ENCODE data around the gene IGFL3.

- no peak for TF ChIP-seq POLR2A (IDR thresholded peaks at IDR 0.05)
- TF ChIP-seq, protein P1, sequence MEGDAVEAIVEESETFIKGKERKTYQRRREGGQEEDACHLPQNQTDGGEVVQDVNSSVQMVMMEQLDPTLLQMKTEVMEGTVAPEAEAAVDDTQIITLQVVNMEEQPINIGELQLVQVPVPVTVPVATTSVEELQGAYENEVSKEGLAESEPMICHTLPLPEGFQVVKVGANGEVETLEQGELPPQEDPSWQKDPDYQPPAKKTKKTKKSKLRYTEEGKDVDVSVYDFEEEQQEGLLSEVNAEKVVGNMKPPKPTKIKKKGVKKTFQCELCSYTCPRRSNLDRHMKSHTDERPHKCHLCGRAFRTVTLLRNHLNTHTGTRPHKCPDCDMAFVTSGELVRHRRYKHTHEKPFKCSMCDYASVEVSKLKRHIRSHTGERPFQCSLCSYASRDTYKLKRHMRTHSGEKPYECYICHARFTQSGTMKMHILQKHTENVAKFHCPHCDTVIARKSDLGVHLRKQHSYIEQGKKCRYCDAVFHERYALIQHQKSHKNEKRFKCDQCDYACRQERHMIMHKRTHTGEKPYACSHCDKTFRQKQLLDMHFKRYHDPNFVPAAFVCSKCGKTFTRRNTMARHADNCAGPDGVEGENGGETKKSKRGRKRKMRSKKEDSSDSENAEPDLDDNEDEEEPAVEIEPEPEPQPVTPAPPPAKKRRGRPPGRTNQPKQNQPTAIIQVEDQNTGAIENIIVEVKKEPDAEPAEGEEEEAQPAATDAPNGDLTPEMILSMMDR (IDR thresholded peaks at IDR 0.05): no peak
These were observed 49.5 kb upstream of the IGFL3 start for GRCh38 chr19:46173886-46174480.
